GM12872 (cell line): ENCODE data around the gene LMNTD1.

Experiments
- TF ChIP-seq, protein P1 (sequence below): IDR thresholded peaks from 3 replicates; pipeline ENCODE4 v1.5.1; 2011; ENCODE audit warnings: low read depth, mild to moderate bottlenecking, low read length, moderate library complexity; ENCODE audit not compliant: insufficient read depth

The LMNTD1 gene

GRCh38 chr12:25477217-25477616, 75.9 kb downstream of the LMNTD1 start:
- TF ChIP-seq, protein P1, sequence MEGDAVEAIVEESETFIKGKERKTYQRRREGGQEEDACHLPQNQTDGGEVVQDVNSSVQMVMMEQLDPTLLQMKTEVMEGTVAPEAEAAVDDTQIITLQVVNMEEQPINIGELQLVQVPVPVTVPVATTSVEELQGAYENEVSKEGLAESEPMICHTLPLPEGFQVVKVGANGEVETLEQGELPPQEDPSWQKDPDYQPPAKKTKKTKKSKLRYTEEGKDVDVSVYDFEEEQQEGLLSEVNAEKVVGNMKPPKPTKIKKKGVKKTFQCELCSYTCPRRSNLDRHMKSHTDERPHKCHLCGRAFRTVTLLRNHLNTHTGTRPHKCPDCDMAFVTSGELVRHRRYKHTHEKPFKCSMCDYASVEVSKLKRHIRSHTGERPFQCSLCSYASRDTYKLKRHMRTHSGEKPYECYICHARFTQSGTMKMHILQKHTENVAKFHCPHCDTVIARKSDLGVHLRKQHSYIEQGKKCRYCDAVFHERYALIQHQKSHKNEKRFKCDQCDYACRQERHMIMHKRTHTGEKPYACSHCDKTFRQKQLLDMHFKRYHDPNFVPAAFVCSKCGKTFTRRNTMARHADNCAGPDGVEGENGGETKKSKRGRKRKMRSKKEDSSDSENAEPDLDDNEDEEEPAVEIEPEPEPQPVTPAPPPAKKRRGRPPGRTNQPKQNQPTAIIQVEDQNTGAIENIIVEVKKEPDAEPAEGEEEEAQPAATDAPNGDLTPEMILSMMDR = no peak

DNA sequence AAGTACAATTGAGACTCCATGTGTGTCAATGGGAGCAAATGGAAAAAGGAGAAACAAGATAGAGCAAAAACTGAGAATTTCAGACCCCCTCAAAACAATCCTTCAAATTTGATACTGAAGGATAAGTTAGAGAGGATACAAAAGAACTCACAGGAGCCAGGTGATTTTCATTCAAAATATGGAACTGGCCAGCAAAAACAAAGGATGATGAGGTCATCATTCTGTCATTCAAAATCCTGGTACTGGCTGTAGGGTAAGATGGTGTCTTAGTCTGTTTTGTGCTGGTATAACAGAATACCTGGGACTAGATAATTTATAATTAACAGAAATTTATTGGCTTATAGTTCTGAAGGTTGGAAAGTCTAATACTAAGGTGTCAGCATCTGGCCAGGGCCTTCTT, 80.6 kb downstream of the LMNTD1 start:
- TF ChIP-seq, protein P1 = no peak

DNA sequence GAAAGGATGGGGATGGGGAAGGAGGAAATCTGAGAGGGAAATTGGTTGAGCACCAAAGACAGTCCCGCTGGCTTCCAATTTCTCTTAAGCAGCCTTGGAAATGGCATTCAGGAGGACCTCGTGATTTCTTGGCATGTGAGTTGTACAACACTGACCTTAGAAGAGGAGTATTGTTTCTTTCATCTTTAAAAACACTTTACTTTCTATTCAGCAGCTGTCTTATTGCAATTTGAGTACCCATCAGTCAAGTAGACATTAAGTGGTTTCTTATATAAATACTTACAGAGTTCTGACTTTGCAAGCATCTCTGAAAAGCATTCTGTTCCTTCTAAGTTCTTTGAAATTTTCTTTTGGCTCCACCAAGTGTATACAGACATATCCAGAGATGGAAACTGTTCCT, 83.2 kb downstream of the LMNTD1 start:
- TF ChIP-seq, protein P1 = no peak

DNA sequence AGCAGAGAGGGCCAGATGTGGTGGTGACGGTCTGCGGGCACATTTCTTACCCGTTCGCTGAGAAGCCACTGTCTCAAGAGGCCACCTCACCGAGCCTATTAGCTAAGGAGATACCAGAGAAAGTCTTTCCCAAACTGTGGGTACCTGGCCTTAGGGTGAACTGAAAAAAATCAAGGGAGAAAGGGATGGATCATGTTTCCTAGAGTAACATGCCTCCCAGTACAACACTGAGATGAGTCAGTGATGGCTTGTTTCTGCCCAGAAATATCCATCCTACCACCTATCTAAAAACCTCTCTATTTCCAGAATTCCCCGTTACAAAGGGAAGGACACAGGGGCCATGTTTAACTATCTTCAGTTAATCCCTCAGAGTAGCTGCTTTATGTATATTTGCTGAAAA, 83.7 kb downstream of the LMNTD1 start:
- TF ChIP-seq, protein P1 = no peak

DNA sequence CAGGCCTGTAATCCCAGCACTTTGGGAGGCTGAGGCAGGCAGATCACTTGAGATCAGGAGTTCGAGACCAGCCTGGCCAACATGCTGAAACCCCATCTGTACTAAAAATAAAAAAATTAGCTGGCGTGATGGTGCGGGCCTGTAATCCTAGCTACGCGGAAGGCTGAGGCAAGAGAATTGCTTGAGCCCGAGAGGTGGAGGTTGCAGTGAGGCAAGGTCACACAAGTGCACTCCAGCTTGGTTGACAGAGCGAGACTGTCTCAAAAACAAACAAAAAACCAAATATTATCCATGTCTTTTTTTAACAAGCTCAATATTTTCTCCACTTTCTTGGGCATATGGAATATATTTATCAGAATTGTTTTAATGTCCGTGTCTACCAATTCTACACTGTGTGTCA, 89.6 kb downstream of the LMNTD1 start:
- TF ChIP-seq, protein P1 = no peak

GRCh38 chr12:25463005-25463404, 90.1 kb downstream of the LMNTD1 start:
- TF ChIP-seq, protein P1 = no peak

GRCh38 chr12:25459541-25459951, 93.5 kb downstream of the LMNTD1 start:
- TF ChIP-seq, protein P1 = no peak
